A549 treated with Hydrocortisone at 1 μM for 4 hours (cell line): ENCODE data around the gene MAG. TPM values are rescaled to one million over a fixed set of nuclear protein-coding genes. Genes with fewer than 3 reads are reported as not detected.

Experiments
- total RNA-seq: library from RNA; stranded (reverse); fragments of 200-300 nt; extraction: Qiagen RNA extraction; gene quantifications from 5 replicates; pipeline ENCODE4 v1.2.3, GENCODE V29; 2022

MAG gene
- not detected in 5 replicates for total RNA-seq

GRCh38 chr19:35291916-35292315, at the start of gene MAG:
Gene MAG, plus strand, starts transcription at chr19:35292161. Its CDS starts 3,248 bp downstream, at chr19:35295409.

GRCh38 chr19:35248310-35249145, 43.4 kb upstream of the MAG start, which contains the start of gene LSR:
Gene LSR, plus strand, starts transcription at chr19:35249002. Its CDS starts 21 bp downstream, at chr19:35249023.

GRCh38 chr19:35268536-35269437, 23.2 kb upstream of the MAG start, which contains the start of gene USF2:
Gene USF2, plus strand, starts transcription at chr19:35268962. Its CDS starts 140 bp downstream, at chr19:35269102.

GRCh38 chr19:35328851-35329285, 36.9 kb downstream of the MAG start, which contains the start of gene CD22:
Gene CD22, plus strand, starts transcription at chr19:35329187. Its CDS starts 2,854 bp downstream, at chr19:35332041.

GRCh38 chr19:35347171-35347929, 55.4 kb downstream of the MAG start, which contains the start of gene FFAR1:
Gene FFAR1, plus strand, starts transcription at chr19:35347902. Its CDS starts 3,650 bp downstream, at chr19:35351552.

GRCh38 chr19:35357867-35358573, 66.1 kb downstream of the MAG start, which contains the start of gene FFAR3:
Gene FFAR3, plus strand, starts transcription at chr19:35358460. Its CDS starts 431 bp downstream, at chr19:35358891.

Other genes starting within 250 kb of the MAG start
- 0.18 to 0.71 TPM (median 0.32 TPM) in 5 replicates for gene FXYD3, start 176.3 kb upstream of the MAG start, total RNA-seq
- gene LGI4, start 157.1 kb upstream of the MAG start, total RNA-seq = 0.21 to 0.42 TPM (median 0.26 TPM) in 5 replicates
- 0.32 to 0.59 TPM (median 0.33 TPM) in 3 of 5 replicates, not detected in the others for gene FXYD1, start 153.3 kb upstream of the MAG start, total RNA-seq
- 0.17 to 0.44 TPM (median 0.25 TPM) in 5 replicates for gene FXYD7, start 148.9 kb upstream of the MAG start, total RNA-seq
- 175 to 215 TPM (median 202 TPM) in 5 replicates for gene FXYD5, start 137.4 kb upstream of the MAG start, total RNA-seq
- gene FAM187B, start 63.4 kb upstream of the MAG start, total RNA-seq = not detected in 5 replicates
- 6.8 to 12.1 TPM (median 10.2 TPM) in 5 replicates for gene LSR, start 43.2 kb upstream of the MAG start, total RNA-seq
- 120 to 158 TPM (median 149 TPM) in 5 replicates for gene USF2, start 23.2 kb upstream of the MAG start, total RNA-seq
- gene HAMP, start 9.6 kb upstream of the MAG start, total RNA-seq = 0.02 to 0.22 TPM (median 0.12 TPM) in 3 of 5 replicates, not detected in the others
- gene CD22, start 37.0 kb downstream of the MAG start, total RNA-seq = 0.68 to 1.2 TPM (median 0.95 TPM) in 5 replicates
- 0.07 TPM in 2 of 5 replicates, not detected in the others for gene FFAR1, start 55.7 kb downstream of the MAG start, total RNA-seq
- 0.09 TPM in 2 of 5 replicates, not detected in the others for gene FFAR3, start 66.3 kb downstream of the MAG start, total RNA-seq
- gene GPR42, start 78.9 kb downstream of the MAG start, total RNA-seq = not detected in 5 replicates
- gene FFAR2, start 156.1 kb downstream of the MAG start, total RNA-seq = not detected in 5 replicates
- gene KRTDAP, start 198.3 kb downstream of the MAG start, total RNA-seq = not detected in 5 replicates
- 33.8 to 45.0 TPM (median 35.0 TPM) in 5 replicates for gene DMKN, start 221.5 kb downstream of the MAG start, total RNA-seq
- 2.2 to 4.6 TPM (median 3.5 TPM) in 5 replicates for gene SBSN, start 236.2 kb downstream of the MAG start, total RNA-seq
- gene GAPDHS, start 241.3 kb downstream of the MAG start, total RNA-seq = 0.09 TPM in 1 of 5 replicates, not detected in the others